DMS53 treated with DMSO at 0.1 percent for 48 hours (cell line): ENCODE measurements around the gene OMP.
"Not testable (repeated sequence)": the region's sequence is repeated elsewhere in the genome, so short reads cannot be mapped to it uniquely, and the experiment has no call there.

ENCODE experiments used
- DNase-seq: peaks from one replicate; lab custom pipeline; 2025; ENCODE audit not compliant: unreplicated experiment; lab: John Stamatoyannopoulos, UW

The OMP gene

GRCh38 chr11:77085652-77086051, 17.0 kb upstream of the OMP start:
- no peak for DNase-seq

GRCh38 chr11:77086521-77087472, 15.8 kb upstream of the OMP start:
- no peak for DNase-seq

GRCh38 chr11:77087723-77088225, 14.9 kb upstream of the OMP start:
- no peak for DNase-seq

GRCh38 chr11:77088236-77089003, 14.2 kb upstream of the OMP start:
- peak; percentile 95 for DNase-seq

GRCh38 chr11:77089004-77089545, 13.6 kb upstream of the OMP start:
- DNase-seq = no peak

GRCh38 chr11:77090046-77090372, 12.6 kb upstream of the OMP start:
- no peak for DNase-seq

GRCh38 chr11:77090373-77091111, 12.1 kb upstream of the OMP start:
- peak; percentile 91 for DNase-seq

- DNase-seq = peak; percentile 97
These were observed 11.3 kb upstream of the OMP start for GRCh38 chr11:77091146-77091940.

- DNase-seq = no peak
These were observed 10.3 kb upstream of the OMP start for GRCh38 chr11:77092382-77092781.

- no peak for DNase-seq
These were observed 9.4 kb upstream of the OMP start for GRCh38 chr11:77093056-77093891.

GRCh38 chr11:77093987-77094840, 8.4 kb upstream of the OMP start:
- no peak for DNase-seq

GRCh38 chr11:77094841-77095365, 7.7 kb upstream of the OMP start:
- DNase-seq = no peak

- no peak for DNase-seq
These were observed 6.8 kb upstream of the OMP start for GRCh38 chr11:77095551-77096490.

- DNase-seq = no peak
These were observed 6.0 kb upstream of the OMP start for GRCh38 chr11:77096591-77097019.

GRCh38 chr11:77097180-77097579, 5.5 kb upstream of the OMP start:
- DNase-seq = not testable (repeated sequence)

- DNase-seq = no peak
These were observed 2.2 kb upstream of the OMP start for GRCh38 chr11:77100166-77101042.
